ENCODE measurements around the gene CAPZB.

The CAPZB gene

DNA sequence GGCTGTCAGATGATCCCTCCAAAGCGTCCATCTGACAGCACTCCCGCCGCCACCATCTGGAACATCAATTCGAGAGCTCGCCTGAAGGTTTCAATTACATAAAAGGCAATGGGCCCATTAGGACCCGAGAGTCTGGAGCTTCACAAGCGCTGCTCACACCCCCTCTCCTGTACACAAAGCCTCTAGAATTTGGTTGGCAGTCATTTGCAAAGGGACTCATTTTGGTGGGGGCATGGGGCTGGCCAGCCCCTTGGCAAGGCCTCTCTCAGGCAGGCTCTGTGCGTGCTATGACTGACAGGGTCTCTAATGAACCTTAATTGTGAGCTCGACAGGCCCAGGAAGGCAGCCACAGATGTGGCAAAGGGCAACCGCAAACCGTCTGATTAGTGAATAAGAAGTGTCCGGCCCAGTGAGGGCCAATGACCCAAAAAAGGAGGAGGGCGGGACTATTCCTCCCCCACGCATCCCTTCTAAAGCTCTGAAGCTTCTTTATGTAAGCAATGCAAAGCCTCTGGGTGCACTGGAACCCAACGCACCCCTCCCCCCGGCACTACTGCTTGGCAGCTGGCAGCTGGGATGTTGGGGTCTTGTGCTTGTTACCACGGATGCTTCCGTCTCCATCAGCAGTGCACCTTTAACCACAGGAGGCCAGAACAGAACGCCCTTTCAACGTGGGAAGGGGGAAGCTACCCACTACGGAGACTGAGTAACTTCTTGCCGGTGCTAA lies 79.4 kb downstream of the CAPZB start:
- no peak for DNase-seq (ENCODE audit: low read depth)

DNA sequence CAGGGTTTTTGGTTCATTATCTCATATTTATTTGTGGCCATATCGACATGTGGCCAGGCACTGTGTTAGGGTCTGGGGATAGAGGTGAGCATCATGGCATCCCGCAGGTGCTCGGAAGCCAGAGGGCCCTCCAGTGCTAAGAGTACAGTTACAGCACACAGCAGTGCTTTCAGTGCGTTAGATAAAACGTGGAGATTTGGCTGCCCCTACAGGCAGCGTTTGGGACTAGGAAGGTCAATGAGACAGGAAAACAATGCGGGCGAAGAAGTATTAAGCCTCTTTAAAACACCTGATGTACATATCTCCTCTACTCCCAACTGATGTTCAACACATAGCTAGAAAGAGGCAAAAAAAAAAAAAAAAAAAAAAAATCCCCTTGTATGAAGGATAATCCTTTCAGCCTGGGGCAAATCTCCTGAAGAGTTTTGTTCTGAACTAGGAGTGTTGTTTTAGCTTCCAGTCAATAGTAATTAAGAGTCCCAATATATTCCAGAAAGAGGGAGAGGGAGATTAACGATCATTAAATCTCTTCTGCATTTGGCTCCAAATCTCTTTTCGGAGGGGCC lies 80.1 kb downstream of the CAPZB start:
- DNase-seq (ENCODE audit: low read depth) = no peak

DNA sequence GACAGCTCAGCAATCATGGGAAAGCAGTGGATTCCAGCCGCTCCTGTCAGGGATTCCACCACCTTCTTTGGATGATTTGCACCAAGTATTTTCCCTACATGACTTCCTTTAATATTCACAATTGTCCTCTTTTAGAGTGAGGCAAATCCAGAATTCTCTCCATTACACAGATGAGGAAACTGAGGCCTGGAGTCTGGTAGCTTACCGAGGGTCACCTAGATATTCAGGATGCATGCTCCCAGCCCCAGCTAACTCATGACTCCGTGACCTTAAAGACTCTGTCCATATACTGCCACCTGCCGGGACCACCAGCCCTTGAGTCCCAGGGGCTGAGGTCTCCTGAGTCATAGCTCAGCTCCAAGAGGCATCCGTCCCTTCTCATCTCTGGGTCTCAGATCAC lies 80.6 kb downstream of the CAPZB start:
- DNase-seq (ENCODE audit: low read depth) = no peak

DNA sequence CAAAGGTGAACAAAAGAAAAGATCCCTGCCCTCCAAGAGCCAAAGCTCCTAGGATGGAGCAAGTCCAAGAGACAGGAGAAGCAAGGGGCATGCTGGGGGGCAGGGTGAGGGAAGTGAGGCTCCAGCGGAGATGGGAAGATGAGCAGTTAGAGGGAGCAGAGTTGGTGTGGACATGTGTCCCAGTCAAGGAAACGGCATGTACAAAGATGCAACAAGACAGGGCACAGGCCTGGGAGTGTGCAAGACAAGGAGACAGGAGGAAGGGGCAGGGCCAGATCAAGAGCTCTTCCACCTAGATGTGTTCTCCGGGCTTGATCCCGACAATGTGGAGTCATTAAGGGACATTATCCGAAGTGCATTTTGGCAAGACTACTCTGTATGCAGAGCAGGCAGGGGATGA lies 82.1 kb downstream of the CAPZB start:
- DNase-seq (ENCODE audit: low read depth) = no peak

DNA sequence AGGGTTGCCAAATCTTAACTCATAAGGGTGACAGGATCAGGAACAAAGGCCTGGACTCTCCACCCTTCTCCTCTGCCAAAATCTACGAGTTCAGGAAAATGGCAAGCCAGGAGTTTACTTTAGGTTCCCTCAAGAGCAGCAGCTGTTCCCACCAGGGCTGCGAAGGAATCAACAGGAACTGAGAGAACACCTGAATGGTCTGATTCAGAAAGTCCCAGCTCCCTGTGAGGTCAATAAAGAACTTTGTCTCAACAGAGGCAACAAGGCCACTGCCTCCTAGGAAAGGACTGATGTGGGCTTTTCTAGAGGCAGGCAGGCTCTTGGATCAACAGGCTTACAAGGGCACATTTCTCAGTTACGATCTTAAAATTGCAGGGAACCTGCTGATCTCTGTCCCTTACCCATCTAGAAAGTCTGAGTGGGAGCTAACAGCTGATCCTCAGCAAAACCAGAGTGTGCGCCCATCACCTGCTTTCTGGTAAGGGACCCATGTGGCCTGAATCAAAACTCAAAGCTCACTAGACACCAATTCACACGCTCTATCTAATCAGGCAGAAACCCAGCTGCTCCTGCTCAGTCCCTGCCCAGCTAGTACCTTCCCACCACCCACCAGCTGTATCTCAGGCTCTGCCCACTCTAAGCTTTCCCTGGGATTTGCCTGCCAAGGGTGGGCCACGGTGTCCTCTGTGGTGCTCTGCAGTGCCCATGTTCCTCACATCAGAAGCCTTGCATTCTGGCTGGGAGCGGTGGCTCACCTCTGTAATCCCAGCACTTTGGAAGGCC lies 83.1 kb downstream of the CAPZB start:
- DNase-seq (ENCODE audit: low read depth) = no peak

DNA sequence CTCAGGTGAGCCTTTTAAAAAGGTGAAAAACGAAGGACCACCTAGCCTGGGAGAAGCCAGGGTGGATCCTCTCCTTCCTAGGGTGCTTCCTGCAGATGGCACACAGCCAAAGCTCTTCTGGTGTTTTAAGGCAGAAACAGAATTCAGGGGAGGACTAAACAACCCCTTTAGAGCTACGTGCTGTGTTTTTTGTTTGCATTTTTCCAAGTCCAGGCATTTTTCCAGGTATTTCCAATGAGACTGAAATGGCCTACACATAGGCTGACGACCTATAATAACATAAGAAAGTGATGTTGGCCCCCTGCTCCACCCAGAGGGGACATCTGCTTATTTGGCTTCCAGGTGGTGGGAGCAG lies 83.8 kb downstream of the CAPZB start:
- DNase-seq (ENCODE audit: low read depth) = no peak

DNA sequence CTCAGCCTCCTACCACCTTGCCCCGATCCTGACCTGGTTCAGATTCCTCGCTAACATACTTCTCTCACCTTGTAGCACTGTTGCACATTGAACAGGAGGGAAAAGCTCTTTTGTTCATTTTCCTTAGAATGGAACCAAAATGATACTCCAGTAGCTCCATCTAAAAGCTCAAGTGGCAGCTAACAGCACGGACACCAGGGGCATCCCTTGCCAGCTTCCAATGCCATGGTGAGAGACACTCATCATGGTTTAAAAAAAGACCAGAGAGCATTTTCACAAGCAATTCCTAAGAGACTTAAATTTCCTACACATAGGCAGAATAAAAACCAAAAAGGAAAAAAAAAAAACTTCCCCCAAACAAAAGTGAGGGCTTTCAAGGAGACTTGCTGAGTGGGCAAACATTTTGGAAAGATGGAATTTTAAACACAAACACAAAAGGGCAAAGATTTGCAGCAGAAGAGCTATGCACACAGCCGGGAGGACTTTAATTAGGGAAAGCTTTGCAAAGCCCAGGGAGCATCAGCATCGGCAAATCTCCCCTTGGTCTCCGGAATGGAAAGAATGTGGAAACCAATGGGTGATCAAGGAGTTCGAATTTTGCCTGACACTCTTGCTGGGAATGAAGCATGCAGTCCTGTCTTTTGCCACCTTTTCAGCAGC lies 84.3 kb downstream of the CAPZB start:
- no peak for DNase-seq (ENCODE audit: low read depth)

DNA sequence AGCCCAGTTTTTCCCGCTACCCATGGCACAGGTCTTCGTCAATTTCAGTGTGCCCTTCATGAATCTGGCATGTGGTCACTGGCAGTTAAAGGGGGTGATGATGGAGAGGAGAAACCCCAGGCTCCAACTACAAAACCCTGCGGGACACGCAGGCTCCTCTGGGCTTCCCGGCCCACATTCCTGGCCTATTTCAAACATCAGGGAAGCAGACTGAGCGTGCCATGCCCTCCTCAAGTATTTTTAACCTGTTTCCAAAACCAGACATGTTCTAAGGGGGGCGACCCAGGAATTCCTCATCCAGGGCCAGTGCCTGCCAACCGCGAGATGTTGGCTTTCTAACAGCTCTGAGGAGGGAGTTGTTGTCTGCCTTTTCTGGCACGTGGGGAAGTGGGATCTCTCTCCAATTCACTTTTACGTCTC lies 85.1 kb downstream of the CAPZB start:
- no peak for DNase-seq (ENCODE audit: low read depth)

DNA sequence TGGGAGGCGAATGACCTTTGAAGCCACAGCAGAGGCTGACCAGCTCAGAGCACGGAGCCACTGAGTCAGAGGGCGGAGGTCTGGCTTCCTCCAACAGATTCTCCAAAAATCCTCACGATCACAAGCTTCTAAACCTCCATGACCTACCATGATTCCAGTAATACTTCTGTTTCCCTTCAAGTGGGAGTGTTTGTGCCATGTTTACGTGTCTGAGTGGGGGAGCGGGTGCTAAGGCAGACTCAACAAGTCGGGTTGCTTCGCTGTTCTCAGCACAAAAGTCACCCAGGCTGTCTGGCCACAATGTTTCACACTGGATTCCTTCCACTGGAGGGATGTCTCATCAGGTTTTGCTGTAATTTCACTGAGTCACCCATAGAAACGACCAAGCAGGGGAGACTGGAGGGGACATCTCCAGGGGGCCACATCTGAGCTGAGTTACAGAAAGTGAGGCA lies 87.0 kb downstream of the CAPZB start:
- no peak for DNase-seq (ENCODE audit: low read depth)

DNA sequence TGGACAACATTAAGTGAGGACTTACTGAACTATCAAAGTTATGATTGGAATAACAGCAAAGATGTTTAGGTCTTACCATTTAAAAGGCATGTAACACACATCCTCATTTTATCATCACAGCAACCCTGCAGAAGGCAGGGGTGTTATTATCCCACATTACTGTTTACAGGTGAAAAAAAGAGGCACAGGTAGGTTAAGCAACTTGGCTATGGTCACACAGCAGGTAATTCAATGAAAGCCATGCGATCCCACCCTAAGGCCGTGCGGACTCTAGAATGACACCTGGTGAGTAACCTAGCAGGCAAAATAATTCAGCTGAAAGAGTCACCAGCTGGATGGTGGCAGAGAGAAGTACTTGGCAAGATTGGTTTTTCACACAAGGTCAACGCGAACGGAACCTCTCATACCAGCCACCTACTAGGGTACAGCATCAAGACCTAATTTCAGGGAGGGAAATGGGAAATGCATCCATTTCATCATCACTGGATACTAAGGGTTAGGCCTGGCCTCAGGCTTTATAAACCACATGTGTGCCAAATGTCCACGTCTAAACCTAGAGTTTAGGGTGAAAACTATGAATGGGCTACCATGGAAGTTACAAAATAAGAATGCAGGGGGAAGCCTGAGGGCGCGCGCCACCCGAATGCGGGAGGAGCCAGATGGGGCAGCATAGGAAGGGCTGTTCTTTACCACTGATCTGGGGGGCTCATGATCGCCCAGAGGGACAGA lies 88.0 kb downstream of the CAPZB start:
- DNase-seq (ENCODE audit: low read depth) = no peak

DNA sequence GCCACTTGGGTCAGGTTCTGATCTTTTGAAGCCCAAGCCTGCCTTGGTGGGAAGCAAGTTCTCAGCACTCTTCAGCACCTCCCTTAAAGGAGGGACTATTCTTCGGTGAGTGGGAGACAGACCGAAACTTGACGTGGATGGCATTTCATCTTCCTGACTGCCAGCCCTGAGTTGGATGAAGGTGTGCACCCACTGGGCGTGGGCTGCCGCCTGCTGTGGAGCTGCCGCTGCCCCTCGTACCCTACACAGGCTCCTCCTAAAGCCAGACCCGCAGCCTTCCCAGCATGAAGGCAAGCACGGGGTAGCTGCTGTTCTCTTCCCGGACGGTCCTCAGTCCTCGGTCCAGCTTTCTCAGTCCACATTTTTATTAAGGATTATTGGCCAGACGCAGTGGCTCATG lies 89.1 kb downstream of the CAPZB start:
- DNase-seq (ENCODE audit: low read depth) = no peak

DNA sequence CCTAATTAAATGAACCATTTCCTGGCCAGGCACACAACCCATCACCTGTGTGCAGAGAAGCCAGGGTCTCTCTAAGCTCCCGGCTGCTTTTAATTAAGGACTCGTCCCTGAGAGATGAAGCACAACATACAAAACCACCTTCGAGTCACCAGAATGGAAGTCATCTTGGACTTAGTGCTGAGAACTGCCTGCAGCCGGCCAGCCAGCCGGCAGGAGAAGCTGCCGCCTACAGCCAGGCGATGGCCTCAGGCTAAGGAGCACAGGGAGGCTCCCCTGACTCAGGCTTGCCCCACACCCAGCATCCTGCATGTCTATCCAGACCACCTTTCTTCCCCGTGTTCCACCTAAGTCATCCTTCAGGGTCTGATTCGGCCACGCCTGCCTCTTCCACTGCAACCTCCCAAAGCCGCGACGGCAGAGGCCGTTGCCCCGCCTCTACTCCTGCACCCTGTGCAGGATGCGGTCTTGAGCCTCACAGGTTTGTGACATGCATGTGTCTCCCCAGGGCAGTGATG lies 89.6 kb downstream of the CAPZB start:
- no peak for DNase-seq (ENCODE audit: low read depth)

DNA sequence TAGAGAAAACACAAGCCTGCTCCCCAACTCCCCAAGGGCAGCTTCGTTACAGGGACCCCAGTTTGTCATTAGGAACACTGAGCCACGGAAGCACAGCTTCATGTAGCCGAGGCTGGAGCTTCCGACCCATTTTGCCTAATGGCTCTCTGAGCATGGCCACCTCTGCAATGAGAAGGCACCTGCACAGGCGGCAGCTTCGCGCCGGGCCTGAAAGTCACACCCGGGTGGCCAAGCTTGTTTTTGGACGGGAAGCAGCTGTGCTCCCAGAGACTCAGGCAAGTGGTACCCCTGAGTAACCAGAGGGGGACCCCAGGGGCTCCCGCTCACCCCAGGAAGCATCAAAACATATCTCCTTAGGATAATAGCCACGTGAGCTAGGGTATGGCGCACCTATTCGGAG lies 92.3 kb downstream of the CAPZB start:
- no peak for DNase-seq (ENCODE audit: low read depth)

DNA sequence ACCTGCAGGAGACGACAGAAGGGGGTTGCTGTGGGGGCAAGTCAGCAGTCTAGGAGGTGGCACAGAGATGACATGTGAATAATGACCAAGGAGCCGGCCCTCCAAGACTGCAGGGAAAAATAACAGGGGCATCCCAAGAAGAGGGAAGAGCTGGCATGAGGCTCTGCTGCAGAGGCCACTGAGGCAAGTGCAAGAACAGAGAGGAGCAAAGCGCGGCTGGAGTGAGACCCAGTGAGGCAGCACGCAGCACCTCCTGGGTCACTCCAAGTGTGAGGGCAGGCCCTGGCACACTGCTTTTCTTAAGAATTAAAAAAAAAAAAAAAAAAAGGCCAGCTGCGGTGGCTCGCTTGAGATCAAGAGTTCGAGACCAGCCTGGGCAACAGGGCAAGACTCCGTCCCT lies 93.1 kb downstream of the CAPZB start:
- DNase-seq (ENCODE audit: low read depth) = no peak

DNA sequence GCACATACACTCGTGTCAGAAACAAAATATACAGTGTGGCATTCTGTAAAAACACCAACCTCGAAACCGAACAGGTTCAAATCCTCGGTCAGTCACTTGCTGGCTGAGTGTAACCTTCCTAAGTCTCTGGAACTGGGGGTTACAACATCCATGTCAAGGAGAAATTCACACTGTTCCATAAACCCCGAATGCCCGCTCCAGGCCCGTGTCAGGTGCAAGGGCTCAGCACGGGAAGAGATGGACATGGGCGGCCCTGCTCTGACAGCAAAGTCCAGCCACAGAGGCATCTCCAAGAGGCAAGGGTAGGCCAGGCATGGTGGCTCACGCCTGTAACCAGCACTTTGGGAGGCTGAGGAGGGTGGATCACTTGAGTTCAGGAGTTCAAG lies 93.8 kb downstream of the CAPZB start:
- no peak for DNase-seq (ENCODE audit: low read depth)

DNA sequence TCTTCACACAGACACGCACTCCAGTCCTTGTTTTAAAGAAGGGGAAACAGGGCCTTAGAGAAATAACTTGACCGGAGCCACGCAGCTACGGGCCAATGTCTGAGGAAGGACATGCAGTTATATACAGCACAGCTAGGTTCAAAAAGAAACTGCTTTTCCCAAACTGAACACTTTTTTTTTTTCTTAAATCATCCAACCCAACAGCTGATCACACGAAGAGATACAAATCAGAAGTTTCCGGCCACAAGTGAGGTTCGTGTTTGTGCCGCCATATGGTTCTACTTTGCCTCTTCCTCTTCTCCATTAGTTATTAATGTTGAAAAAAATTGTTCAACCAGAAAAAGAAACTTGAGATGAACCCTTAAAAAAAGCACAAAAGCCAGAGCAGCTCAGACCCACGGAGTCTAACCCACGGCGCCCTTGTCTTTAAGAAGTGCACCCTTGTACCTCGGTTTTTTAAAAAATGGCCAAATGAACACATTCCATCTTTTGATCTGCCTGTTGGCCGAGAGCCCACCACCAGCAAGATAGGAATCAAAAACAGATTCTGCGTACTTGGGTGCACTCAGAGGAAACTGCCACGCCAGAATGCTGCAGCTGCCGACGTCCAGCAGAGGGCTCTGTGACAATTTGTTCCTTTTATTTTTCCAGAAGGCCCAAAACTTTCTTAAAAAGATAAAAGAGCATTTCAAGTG lies 94.3 kb downstream of the CAPZB start:
- DNase-seq (ENCODE audit: low read depth) = peak; percentile 21

DNA sequence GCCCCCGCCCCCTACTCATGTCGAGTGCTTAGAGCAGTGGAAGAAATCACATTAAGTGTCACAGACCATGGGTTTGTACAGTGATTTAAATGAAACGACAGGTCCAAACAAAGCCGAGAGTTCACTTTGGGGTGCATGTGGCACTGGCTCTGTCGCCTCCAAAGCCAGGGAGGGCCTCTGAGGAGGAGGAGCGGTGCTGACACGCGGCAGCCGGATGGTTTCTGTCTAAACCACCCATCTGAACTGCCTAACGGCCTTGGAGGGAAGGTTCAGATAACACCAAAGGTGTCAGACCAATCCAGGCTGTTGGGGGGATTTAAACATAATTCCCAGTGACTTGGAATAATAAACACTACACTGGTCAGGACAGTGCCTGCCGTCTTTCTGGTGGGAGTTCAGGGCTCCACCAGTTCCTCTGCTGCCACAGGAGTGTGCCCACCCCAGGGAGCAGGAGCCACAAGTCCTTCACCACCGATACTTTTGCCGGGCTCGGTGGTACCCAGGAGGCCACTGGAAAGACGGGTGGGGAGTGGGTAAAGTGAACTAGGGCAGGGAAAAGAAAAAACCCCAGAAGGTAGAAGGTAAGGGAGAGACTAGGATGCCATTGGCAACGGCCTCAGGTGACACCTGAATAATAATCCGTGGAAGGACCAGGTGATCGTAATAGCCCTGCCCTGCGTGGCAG lies 95.0 kb downstream of the CAPZB start:
- no peak for DNase-seq (ENCODE audit: low read depth)

DNA sequence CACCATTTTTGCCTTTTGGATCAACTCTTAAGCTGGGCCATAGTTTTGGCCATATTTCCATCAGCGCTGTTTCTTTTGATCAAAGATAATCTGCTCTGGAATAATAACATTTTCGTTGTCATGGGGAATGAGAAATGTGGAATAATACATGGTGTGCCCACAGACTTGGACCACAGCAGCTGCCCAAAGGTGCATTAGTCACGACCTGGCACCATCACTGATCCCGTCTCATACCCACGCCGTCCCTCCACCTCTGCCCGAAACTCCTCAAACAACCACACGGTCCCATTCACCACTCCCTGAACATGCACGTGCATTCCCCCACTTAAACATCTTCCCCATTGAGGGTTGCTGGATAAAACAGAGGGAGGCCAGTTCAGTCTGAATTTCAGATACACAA lies 96.4 kb downstream of the CAPZB start:
- DNase-seq (ENCODE audit: low read depth) = no peak

DNA sequence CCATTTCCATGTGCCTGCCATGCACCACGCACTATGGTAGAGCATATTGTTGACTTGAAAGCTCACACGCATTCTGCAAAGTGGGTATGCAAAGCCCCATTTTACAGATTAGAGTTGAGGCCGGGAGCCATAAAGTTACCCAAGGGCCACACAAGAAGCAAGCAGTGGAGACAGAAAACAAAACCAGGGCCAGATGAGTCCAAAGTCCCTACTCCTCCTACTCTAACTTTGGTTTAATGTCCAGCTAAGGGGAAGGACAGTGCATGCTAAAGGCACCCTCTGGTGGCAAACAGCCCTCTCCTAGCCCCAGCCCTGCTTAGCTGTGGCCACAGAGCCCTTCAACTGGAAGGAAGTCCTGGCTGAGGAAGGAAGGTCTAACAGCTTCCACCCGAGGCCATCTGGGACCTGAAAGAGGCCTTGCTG lies 98.3 kb downstream of the CAPZB start:
- DNase-seq (ENCODE audit: low read depth) = no peak

DNA sequence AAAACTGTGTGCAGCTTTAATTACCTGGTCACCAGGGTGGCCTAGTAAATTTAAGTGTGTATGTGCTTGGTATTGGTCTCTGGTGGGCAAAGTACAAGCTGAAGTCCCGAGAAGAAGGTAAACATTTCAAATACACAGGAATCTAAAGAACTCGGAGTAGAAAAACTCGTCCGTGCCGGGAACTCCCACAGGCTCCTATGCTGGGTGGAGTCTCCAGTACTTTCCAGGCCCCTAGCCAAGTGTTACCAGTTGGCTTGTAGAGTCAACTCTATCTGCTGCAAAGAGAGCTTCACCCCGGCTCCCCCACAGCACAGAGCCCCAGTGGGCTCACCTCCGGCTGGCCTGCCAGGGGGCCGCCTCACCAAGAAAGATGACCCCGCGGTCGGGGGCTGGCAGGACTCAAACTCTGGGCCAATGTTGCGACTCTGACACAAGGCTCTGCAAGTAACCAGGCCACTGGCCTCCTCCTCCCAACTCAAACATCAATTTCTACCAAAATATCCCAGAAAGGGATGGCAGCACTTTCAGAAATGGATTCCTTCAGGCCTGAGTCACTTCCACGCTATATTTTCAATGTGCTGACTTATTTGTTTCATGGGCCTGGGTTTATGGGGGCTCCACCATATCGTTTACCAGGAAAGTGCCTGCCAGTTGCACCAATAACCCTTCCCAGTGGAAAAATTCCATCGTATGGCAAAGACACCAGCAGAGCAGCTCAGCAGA lies 99.3 kb downstream of the CAPZB start:
- no peak for DNase-seq (ENCODE audit: low read depth)

Data from stimulated activated CD8-positive, alpha-beta memory T cell treated with anti-CD3 and anti-CD28 coated beads, Interleukin-7, amount 100 ng/mL, for 24 hours (primary cell).